ENCODE measurements around the gene CTAGE8.
"Not testable (repeated sequence)": the region's sequence is repeated elsewhere in the genome, so short reads cannot be mapped to it uniquely, and the experiment has no call there.

The CTAGE8 gene

DNA sequence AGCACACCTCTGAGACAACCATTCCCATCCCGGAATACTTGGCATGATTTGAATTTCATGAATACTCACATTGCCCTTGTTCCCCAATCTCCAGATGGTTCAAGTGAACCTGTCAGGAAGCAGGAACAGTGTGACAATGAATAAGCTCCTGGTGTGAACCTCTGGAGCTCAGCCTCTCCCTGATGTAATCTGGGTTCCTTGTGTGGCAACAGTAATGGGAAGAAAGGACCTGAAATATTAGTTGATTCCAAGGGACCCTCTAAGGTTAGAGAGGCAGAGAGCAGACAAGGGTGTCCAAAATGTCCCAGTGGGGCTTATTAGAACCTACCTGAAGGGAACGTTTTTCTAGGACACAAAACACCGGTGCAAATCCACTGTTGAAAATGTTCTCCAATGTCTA, 13.0 kb downstream of the CTAGE8 start:
- no peak for DNase-seq

GRCh38 chr7:144255471-144255897, 13.6 kb downstream of the CTAGE8 start:
- no peak for DNase-seq

DNA sequence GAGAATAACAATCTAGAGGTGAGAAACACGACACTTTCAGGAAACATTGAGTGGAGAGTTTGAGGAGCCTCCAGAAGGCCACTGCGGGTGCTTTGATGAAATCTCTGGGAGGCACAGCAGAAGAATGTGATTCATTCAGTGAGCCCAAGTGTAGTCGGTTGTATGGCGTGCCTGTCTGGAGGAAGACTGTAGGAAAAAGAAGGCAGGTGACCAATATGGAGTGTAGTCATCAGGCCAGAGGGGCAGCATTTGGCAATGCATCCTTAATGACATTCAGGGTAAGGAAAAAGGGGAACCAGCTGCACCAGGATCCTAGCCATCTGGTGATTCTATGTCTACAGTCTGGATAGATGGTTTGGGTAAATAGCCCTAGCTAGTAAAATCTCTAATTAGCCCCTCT, 16.8 kb downstream of the CTAGE8 start:
- not testable (repeated sequence) for DNase-seq

- DNase-seq, result not testable (repeated sequence)
Observed at GRCh38 chr7:144247674-144248330, 21.3 kb downstream of the CTAGE8 start.

- not testable (repeated sequence) for DNase-seq
Observed at GRCh38 chr7:144246967-144247366, 22.1 kb downstream of the CTAGE8 start.

DNA sequence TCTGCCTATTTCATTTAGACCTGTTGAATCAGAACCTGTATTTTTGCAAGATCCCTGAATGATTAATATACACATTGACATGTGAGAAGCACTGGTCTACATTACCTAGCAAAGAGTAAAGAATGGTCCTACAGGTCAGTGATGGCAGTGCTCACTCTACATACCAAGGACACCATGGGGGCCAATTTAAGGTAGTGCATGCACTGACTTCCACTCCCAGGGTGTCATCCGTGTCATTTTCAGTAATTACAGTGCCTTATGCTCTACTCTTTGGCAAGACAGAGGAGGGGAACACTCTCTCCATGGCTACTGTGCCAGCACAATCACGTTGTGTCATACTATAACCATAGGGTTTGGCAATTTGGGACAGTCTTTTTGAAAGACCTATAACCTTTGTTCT, 23.7 kb downstream of the CTAGE8 start:
- DNase-seq, result not testable (repeated sequence)

- DNase-seq, result not testable (repeated sequence)
Observed at GRCh38 chr7:144239365-144239764, 29.7 kb downstream of the CTAGE8 start, which contains the start of gene OR2A42. Gene OR2A42, minus strand, starts transcription at chr7:144239605. Its CDS starts 6,762 bp downstream, at chr7:144232843.

- DNase-seq, result not testable (repeated sequence)
Observed at GRCh38 chr7:144238530-144239082, 30.5 kb downstream of the CTAGE8 start.

- DNase-seq, result not testable (repeated sequence)
Observed at GRCh38 chr7:144233039-144233438, 36.0 kb downstream of the CTAGE8 start.

GRCh38 chr7:144231027-144231426, 38.1 kb downstream of the CTAGE8 start:
- not testable (repeated sequence) for DNase-seq

DNA sequence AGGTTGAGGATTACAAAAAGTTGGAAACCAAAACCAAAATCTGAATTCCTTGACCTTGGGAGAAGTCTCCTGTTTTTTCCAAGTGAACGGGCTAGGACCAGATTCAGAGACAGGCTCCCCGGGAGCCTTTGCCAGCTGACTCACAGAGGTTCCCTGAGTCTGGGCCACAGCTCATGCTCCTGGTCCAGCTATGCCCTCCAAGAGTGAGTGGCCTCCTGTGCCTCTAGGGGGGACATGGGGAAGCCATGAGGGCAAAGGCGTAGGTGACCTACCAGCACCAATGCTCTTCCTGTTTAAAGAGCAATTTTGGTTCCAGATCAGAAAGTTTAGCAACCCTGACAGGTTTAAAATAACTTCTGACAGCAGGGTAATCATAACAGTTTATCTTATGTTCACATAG, 40.3 kb downstream of the CTAGE8 start:
- not testable (repeated sequence) for DNase-seq

- DNase-seq, result not testable (repeated sequence)
Observed at GRCh38 chr7:144226866-144227265, 42.2 kb downstream of the CTAGE8 start.

DNA sequence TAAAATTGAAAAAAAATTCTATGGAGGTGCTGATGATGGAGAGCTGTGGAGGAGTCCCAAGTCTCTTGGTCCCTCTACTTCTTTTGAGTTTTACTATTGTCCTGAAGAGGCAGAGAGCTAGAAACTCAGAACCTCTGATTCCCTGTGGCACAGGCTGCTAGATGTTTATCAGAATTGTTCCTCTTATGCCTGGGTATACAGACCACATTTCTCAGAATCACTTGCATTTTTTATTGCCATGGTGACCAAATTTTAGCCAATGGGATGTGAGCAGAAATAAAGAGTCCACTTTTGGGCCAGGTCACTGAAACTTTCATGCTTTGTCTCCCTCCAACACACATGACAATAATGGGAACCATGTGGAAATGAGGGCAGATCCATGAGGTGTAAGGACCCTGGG, 45.4 kb downstream of the CTAGE8 start:
- DNase-seq, result not testable (repeated sequence)

GRCh38 chr7:144220531-144220930, 48.6 kb downstream of the CTAGE8 start:
- not testable (repeated sequence) for DNase-seq

- not testable (repeated sequence) for DNase-seq
Observed at GRCh38 chr7:144219149-144219548, 49.9 kb downstream of the CTAGE8 start.

DNA sequence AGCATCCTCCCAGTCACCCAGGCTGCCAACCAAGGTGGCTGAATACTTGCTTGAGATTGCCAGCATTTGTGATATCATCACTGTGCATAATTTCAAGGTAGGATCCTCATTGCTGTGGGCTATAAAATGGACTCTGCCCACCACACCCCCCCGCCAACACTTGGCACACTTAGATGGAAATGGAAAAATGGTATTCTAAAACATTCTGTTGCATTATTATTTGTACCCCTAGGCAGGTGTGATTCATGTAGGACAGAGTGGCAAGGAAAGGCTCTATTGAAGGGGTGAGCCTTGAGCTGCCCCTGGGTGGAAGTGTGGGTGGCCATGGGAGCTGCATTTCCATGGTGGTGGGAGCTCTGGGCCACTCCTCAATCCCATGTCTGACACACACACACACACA, 50.5 kb downstream of the CTAGE8 start:
- not testable (repeated sequence) for DNase-seq

DNA sequence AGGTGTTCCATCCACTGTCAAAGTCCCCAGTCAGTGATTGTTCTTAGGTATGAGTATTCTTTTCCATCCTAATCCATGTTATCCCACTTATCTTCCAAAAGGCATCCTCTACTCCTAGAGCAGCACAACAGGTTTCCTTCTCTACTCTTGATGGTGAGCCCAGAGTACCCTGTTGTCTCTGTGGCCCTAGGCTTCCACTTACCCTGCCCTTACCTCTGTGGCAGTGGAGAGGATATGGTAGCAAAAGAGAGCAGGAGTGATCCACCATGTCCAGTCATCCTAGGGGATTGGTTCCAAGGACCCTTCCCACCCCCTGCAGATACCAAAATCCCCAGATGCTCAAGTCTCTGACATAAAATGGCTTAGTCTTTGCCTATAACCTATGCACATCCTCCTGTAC, 51.9 kb downstream of the CTAGE8 start:
- not testable (repeated sequence) for DNase-seq
